Colonic mucosa (tissue), 4 donors: Measurements from ENCODE around the gene PSMD12. TPM values are rescaled to one million over a fixed set of nuclear protein-coding genes. Genes with fewer than 3 reads are reported as not detected.

Experiments used
- DNase-seq: peaks from one replicate; pipeline ENCODE4 v3.0.0-alpha.2; 2020
- H3K27ac ChIP-seq: fragments of 200-600 bp; one replicate; pipeline ENCODE4 v1.8.0; 2021
- H3K27me3 ChIP-seq: fragments of 200-600 bp; one replicate; pipeline ENCODE4 v1.8.0; 2021
- H3K36me3 ChIP-seq: fragments of 200-600 bp; one replicate; pipeline ENCODE4 v1.8.0; 2021
- H3K4me1 ChIP-seq: fragments of 200-600 bp; one replicate; pipeline ENCODE4 v1.8.0; 2021; ENCODE audit warnings: mild to moderate bottlenecking
- H3K4me3 ChIP-seq: fragments of 200-600 bp; one replicate; pipeline ENCODE4 v1.8.0; 2021
- H3K9ac ChIP-seq, 2 donors: one replicate each; pipeline ENCODE4 v1.7.0; 2013; ENCODE audit warnings: control low read depth in 2 of 2, low read depth in 2 of 2, low read length in 2 of 2
- H3K9me3 ChIP-seq: fragments of 200-600 bp; one replicate; pipeline ENCODE4 v1.8.0; 2021
- intact Hi-C: fragments of 100-400 bp; cut with DNase I; formaldehyde crosslinking; loops from one replicate; pipeline ENCODE4 v1.14.1; 2022
- total RNA-seq, 2 donors: library from RNA; stranded (reverse); fragmentation: NEBNext Ultra II Directional in 1 of 2; extraction: Animal tissue kit (Norgen Biotek cat#: 25700) in 1 of 2; gene quantifications; one replicate each; pipeline ENCODE4 v1.2.1, GENCODE V29; 2021
- TF ChIP-seq, protein P1 (sequence below): fragments of 200-600 bp; IDR thresholded peaks from one replicate; pipeline ENCODE4 v1.8.0; 2022; ENCODE audit warnings: antibody characterized with exemption, mild to moderate bottlenecking
- donor health status: healthy.
- donor health status: DM: no; HTN: no; CAD: no.
- donor health status: DM: no; HTN: no; CAD: no.

The PSMD12 gene
- total RNA-seq, 2 donors from 2014 or later: 39.4 to 51.1 TPM

DNA sequence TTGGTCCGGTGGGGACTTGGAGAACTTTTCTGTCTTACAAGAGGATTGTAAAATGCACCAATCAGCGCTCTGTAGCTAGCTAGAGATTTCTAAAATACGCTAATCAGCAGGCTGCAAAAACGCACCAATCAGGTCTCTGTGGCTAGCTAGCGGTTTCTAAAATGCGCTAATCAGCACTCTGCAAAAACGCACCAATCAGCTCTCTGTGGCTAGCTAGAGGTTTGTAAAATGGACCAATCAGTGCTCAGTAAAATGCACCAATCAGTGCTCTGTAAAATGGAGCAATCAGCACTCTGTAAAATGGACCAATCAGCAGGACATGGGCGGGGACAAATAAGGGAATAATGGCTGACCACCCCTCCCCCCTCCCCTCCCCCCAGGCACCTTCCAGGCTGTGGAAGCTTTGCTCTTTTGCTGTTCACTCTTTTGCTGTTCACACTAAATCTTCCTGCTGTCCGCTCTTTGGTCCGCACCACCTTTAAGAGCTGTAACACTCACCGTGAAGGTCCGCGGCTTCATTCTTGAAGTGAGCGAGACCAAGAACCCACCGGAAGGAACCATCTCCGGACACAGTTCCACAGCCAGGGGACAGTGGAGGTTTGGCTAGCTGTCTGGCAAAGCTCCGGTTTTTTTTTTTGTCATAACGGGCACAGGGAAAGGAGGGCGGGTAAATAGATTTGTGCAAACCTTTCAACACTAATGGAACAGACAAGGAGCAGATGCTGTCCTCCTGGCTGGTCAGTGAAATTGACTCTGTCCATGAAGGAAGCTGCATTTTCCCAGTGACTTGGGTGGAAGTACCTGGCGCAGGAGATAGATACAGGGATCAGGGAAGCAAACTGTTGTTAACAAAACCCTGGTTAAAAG lies 19.0 kb upstream of the PSMD12 start:
- intact Hi-C loops: no loop called here
- no peak for DNase-seq
- Histone ChIP-seq H3K9me3 (no peaks in the 10 kb centered on the region), H3K4me3 (no peak overlapping the region), H3K36me3 (no peaks in the 10 kb centered on the region), H3K4me1 (no peaks in the 10 kb centered on the region), H3K27ac (no peak overlapping the region), H3K9ac (no peak overlapping the region), H3K27me3 (no peaks in the 10 kb centered on the region)
- TF ChIP-seq, protein P1, sequence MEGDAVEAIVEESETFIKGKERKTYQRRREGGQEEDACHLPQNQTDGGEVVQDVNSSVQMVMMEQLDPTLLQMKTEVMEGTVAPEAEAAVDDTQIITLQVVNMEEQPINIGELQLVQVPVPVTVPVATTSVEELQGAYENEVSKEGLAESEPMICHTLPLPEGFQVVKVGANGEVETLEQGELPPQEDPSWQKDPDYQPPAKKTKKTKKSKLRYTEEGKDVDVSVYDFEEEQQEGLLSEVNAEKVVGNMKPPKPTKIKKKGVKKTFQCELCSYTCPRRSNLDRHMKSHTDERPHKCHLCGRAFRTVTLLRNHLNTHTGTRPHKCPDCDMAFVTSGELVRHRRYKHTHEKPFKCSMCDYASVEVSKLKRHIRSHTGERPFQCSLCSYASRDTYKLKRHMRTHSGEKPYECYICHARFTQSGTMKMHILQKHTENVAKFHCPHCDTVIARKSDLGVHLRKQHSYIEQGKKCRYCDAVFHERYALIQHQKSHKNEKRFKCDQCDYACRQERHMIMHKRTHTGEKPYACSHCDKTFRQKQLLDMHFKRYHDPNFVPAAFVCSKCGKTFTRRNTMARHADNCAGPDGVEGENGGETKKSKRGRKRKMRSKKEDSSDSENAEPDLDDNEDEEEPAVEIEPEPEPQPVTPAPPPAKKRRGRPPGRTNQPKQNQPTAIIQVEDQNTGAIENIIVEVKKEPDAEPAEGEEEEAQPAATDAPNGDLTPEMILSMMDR: no peak

DNA sequence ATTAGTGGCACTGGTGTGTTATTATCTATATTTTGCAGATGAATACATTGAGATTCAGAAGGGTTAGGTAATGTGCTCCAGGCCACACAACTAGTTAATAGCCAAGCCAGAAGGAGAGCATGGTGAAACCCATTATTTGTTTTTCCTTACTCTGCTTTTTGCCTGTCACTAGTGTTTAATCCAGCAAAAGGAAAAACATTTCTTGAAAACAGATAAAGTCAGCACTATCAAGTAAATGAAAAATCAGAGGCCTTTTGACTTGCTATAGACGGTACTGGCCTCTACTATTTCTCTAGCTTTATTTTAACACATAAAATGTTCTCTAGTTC lies 15.5 kb upstream of the PSMD12 start:
- Histone ChIP-seq H3K36me3 (no peaks in the 10 kb centered on the region), H3K9ac (no peak overlapping the region)
- intact Hi-C loops: no loop called here

DNA sequence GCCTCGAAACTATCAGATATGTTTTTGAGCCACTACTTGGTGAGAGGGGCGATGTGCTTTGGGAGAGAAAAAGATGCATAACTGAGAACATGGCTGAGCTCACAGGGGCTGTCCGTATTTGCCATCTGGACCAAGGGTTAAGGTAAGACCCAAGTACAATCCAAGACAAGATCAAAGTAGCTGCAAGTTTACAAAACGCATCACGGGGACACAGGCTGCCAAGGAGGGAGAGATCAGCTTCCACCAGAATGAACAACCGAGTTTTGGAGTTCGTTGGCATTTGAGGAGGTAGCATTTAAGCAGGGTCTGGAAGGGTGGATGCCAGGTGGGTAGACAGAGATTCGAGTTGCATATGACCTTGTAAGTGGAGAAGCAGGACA lies 12.9 kb upstream of the PSMD12 start:
- Histone ChIP-seq H3K27me3 (no peaks in the 10 kb centered on the region), H3K4me3 (peak overlapping the region; percentile 82), H3K9ac (peak overlapping the region; percentile 64 to 90), H3K27ac (peak overlapping the region; percentile 92), H3K9me3 (no peaks in the 10 kb centered on the region), H3K4me1 (no peaks in the 10 kb centered on the region), H3K36me3 (no peaks in the 10 kb centered on the region)
- TF ChIP-seq, protein P1: no peak
- DNase-seq: no peak
- intact Hi-C loops: loop anchor here (2.0 to 10.0 kb wide), 2 partner anchors 96 to 226 kb away; no protein-coding TSS in a partner anchor

More for the DNA sequence above, 15.5 kb upstream of the PSMD12 start:
- no peaks in the 10 kb centered on the region for H3K4me1 ChIP-seq
- H3K27ac ChIP-seq: no peak overlapping the region
- H3K9me3 ChIP-seq: no peaks in the 10 kb centered on the region
- TF ChIP-seq, protein P1: no peak
- no peak overlapping the region for H3K4me3 ChIP-seq
- no peak for DNase-seq
- no peaks in the 10 kb centered on the region for H3K27me3 ChIP-seq

DNA sequence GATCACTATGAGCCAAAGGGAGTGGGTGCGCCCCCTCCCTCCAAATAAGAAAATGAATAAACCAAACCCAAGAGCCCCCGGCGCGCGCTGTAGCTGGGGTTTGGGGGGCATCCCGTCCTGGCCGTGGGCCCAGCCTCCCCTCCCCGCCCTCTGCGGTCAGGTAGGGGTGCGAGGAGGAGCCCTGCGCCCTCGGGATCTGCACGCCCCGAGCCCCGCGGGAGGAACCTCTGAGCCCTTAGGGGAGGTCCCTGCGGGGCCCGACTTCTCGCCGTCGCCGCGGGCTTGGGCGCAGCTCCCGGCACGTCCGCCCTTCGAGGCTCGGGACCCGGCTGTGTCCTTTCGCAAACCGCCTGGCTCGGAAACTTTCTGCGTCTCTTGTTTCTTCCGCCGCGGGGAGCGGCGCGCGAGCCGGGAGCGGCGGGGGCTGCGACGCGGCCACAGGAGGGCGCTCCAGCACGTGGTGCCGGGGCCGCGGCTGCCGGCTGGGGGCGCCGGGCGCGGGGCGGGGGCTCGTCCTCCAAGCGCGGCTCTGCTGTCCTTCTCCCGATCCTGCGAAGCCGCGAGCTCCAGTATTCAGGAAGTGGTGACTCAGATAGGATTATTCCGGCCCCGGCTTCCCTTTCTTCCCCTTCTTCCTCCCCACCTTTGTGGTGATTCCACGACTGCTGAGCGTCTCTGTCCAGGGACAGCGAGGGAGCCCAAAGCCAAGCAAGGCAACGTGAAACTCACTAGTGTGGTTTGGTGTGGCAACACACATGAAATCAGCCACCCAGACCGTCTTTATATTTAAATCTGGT lies 12.3 kb upstream of the PSMD12 start:
- Histone ChIP-seq H3K4me1 (no peaks in the 10 kb centered on the region), H3K9ac (peak overlapping the region; percentile 87 to 90), H3K36me3 (no peaks in the 10 kb centered on the region), H3K4me3 (peak overlapping the region; percentile 82), H3K27ac (peak overlapping the region; percentile 92), H3K27me3 (no peaks in the 10 kb centered on the region), H3K9me3 (no peaks in the 10 kb centered on the region)
- TF ChIP-seq, protein P1: peak; percentile 15
- peak; percentile 72 for DNase-seq
- intact Hi-C loops: loop anchor here (2.0 to 10.0 kb wide), 2 partner anchors 96 to 226 kb away; no protein-coding TSS in a partner anchor

DNA sequence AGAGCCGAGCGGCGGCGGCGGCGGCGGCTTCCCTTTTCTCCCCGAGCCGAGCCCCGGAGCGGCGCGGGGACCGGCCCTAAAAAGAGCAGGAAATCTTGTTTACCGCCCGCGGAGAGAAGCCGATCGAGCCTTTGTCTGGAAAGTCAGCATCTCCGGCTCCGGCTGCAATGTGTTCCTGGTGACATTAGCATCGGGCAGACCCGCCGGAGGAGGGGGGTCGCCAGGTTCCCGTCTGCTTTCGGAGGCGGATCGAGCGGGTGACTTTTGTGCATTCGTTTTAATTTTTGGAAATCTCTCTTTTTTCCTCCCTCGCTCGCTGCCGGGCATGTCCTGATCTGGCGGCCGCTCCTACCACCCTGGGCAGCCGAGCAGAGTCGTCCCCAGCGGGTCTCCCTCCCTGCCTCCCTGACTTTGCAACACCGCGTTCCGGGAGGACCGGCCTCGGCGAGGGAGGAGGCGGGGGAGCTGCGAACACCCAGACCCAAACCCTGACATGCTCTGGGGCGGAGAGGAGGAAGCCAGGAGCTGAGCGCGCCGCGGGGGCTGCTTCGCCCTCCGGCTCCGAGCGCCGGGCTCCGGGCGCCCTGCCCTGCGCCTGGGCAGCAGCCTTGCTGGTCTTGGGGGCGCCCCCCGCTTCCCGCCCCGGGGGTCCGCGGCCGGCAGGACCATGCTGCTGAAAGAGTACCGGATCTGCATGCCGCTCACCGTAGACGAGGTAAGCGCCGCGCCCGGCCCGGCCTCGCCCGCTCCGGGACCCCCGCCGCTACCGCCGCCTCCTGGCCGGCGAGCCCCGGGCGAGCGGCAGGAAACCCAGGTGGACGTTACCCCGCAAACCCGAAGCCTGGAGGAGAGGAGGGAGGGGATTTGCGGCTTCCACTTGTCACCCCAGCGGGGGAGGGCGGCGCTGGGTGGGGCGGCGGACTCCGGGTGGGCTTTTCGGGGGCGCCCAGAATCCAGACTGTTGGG lies 11.4 kb upstream of the PSMD12 start:
- peak overlapping the region; percentile 87 to 90 for H3K9ac ChIP-seq
- no peaks in the 10 kb centered on the region for H3K4me1 ChIP-seq
- H3K36me3 ChIP-seq: no peaks in the 10 kb centered on the region
- intact Hi-C loops: loop anchor here (2.0 to 10.0 kb wide), 2 partner anchors 97 to 227 kb away; no protein-coding TSS in a partner anchor
- H3K27ac ChIP-seq: peak overlapping the region; percentile 92
- peak; percentile 58 for DNase-seq
- H3K27me3 ChIP-seq: no peaks in the 10 kb centered on the region
- TF ChIP-seq, protein P1: peak; percentile 27
- peak overlapping the region; percentile 82 for H3K4me3 ChIP-seq
- H3K9me3 ChIP-seq: no peaks in the 10 kb centered on the region
